Type B pancreatic cell (in vitro differentiated cells): ENCODE results near the gene AFG3L2. TPM values are rescaled to one million over a fixed set of nuclear protein-coding genes. Genes with fewer than 3 reads are reported as not detected.

ENCODE experiments used
- DNase-seq: peaks from one replicate; pipeline ENCODE4 v3.0.0; 2021; ENCODE audit warnings: mixed read lengths; ENCODE audit not compliant: unreplicated experiment; ENCODE audit errors: extremely low spot score
- H3K27ac Mint-ChIP-seq: 2 replicates; pipeline ENCODE4 v1.8.0; 2021; ENCODE audit warnings: mild to moderate bottlenecking, mixed read lengths
- H3K27me3 Mint-ChIP-seq: 2 replicates; pipeline ENCODE4 v1.8.0; 2021; ENCODE audit warnings: mixed read lengths
- H3K36me3 Mint-ChIP-seq: 2 replicates; pipeline ENCODE4 v1.8.0; 2021; ENCODE audit warnings: mixed read lengths
- H3K4me1 Mint-ChIP-seq: one replicate; pipeline ENCODE4 v1.8.0; 2021; ENCODE audit warnings: mixed read lengths; ENCODE audit not compliant: unreplicated experiment
- H3K4me3 Mint-ChIP-seq: 2 replicates; pipeline ENCODE4 v1.8.0; 2021; ENCODE audit warnings: mild to moderate bottlenecking, mixed read lengths
- H3K9me3 Mint-ChIP-seq: 2 replicates; pipeline ENCODE4 v1.8.0; 2021; ENCODE audit warnings: mixed read lengths
- total RNA-seq: library from RNA; stranded (reverse); gene quantifications from 2 replicates; pipeline ENCODE4 v1.2.1, GENCODE V29; 2021; ENCODE audit warnings: low replicate concordance
- TF ChIP-seq, protein P1 (sequence below): fragments of 200-600 bp; sonication (generic); conservative IDR thresholded peaks from 2 replicates; pipeline ENCODE4 v1.5.0; 2021; ENCODE audit warnings: antibody characterized with exemption, mild to moderate bottlenecking

The AFG3L2 gene
- total RNA-seq, 1 donor from 2014 or later, result 56.0 TPM

DNA sequence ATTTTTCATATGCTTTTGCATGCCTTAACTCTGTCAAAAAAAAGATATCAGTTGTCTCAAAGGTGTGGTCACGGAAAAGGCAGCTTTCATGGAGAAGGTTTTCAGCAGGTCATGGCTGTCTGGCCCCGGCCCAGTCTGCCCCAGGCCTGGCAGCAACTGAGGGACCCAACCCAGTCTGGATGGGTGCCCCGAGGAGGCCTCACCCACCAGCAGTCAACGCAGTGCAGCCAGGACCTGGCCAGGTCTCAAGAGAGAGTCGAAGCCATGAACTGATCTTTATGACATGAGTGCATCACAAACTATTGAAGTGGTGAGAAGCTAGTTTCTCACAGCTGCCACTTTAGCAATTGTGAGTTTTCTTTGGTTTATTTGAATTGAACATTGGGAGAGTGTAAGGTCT, 61.1 kb downstream of the AFG3L2 start:
- no peak overlapping the region for H3K27ac Mint-ChIP-seq
- peaks cover 12% of the 10 kb centered on the region for H3K4me1 Mint-ChIP-seq
- DNase-seq, result no peak
- H3K4me3 Mint-ChIP-seq, result no peak overlapping the region
- TF ChIP-seq, protein P1, sequence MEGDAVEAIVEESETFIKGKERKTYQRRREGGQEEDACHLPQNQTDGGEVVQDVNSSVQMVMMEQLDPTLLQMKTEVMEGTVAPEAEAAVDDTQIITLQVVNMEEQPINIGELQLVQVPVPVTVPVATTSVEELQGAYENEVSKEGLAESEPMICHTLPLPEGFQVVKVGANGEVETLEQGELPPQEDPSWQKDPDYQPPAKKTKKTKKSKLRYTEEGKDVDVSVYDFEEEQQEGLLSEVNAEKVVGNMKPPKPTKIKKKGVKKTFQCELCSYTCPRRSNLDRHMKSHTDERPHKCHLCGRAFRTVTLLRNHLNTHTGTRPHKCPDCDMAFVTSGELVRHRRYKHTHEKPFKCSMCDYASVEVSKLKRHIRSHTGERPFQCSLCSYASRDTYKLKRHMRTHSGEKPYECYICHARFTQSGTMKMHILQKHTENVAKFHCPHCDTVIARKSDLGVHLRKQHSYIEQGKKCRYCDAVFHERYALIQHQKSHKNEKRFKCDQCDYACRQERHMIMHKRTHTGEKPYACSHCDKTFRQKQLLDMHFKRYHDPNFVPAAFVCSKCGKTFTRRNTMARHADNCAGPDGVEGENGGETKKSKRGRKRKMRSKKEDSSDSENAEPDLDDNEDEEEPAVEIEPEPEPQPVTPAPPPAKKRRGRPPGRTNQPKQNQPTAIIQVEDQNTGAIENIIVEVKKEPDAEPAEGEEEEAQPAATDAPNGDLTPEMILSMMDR, result no peak
- peaks cover 6% of the 10 kb centered on the region for H3K9me3 Mint-ChIP-seq
- peaks cover 35% of the 10 kb centered on the region for H3K36me3 Mint-ChIP-seq
- H3K27me3 Mint-ChIP-seq, result no peaks in the 10 kb centered on the region

DNA sequence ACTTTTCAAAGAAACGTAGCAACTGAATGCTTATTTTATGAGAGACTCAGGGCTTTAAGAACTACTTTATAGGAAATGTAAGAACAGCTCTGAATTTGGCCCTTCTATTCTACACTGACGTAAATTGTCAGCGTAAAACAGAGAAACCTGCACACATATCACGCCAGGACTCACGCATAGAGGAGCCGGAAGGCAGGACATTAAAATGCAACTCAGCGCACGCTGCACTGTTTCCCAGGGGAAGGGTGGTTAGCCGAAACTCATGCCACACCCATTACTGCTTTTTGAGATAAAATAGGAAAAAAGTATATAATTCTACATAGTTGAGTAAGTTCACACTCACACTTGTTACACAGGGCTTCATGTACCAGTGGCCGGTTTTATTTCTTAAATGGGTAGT, 61.5 kb downstream of the AFG3L2 start:
- no peak for DNase-seq
- no peak overlapping the region for H3K4me3 Mint-ChIP-seq
- H3K4me1 Mint-ChIP-seq, result peaks cover 12% of the 10 kb centered on the region
- peaks cover 6% of the 10 kb centered on the region for H3K9me3 Mint-ChIP-seq
- H3K27me3 Mint-ChIP-seq, result no peaks in the 10 kb centered on the region
- no peak overlapping the region for H3K27ac Mint-ChIP-seq
- TF ChIP-seq, protein P1, result no peak
- H3K36me3 Mint-ChIP-seq, result peaks cover 36% of the 10 kb centered on the region

DNA sequence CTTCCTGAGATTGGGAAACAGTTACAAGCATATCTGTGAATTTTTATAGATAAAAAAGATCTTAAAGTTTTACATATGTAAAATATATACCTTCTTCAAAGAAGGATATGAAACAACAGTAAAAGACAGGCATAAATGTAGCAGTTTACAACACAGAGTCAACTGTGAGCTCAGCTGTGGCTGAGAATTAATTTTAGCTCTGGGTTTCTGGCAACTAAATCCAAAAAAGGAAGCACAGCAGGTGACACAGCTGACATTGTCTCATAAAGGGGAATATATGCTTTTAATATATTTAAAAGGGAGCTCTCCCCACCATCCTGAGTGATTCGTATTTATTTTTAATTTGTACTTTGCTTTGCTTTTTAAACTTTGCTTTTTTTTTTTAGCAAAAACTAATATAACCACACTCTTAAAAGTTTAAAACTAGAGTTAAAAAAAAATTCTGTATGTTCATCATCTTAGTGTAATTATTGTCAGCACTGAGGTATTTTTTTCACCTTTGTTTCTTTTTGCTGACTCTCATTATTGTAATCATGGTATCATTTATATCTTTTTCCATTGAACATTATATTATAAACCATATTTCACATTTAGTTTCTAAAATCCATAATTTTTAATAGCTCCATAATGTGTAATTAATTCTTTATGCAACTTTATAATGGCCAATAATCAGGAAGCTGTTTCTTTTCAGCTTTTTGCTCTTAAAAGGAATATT, 62.3 kb downstream of the AFG3L2 start:
- Mint-ChIP-seq H3K9me3 (peaks cover 6% of the 10 kb centered on the region), H3K4me3 (no peak overlapping the region), H3K27ac (no peak overlapping the region), H3K36me3 (peaks cover 36% of the 10 kb centered on the region), H3K27me3 (no peaks in the 10 kb centered on the region), H3K4me1 (peaks cover 13% of the 10 kb centered on the region)
- TF ChIP-seq, protein P1, result no peak
- no peak for DNase-seq

DNA sequence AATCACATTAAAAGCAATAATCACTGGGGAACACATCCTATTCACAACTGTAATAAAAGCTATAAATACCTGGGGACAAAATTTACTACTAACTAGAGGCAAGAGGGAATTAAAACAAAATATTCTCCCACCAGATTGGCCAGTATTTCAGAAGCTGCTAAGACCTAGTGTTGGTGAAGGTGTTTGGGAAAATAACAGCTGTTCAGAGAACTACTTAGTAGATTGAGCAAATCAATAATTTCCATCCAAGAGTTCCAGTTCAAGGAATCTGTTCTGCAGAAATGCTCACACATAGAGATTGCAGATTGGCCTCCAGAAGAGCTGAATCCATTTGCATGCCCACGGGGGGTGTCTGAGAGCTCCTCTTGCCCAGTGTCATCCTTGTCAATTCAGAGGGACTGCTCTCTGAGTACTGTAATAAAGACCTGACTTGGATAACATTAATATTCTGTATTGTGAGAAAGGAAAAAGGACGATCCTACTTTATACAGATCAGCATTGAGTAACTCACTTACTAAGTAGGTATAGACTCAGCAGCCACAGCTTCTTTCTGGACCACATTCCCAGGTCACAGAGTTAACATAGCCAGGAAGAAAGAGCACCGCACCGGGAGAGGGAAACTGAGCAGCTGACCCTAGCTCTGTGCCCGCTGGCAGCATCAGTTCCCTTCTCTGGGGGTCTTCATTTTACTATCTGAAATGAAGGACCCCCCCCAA, 63.3 kb downstream of the AFG3L2 start:
- Mint-ChIP-seq H3K9me3 (peaks cover 6% of the 10 kb centered on the region), H3K4me1 (peaks cover 18% of the 10 kb centered on the region), H3K27me3 (peaks cover 7% of the 10 kb centered on the region), H3K4me3 (peak overlapping the region; percentile 50), H3K27ac (peak overlapping the region; percentile 40), H3K36me3 (peaks cover 41% of the 10 kb centered on the region)
- no peak for DNase-seq
- TF ChIP-seq, protein P1, result no peak

DNA sequence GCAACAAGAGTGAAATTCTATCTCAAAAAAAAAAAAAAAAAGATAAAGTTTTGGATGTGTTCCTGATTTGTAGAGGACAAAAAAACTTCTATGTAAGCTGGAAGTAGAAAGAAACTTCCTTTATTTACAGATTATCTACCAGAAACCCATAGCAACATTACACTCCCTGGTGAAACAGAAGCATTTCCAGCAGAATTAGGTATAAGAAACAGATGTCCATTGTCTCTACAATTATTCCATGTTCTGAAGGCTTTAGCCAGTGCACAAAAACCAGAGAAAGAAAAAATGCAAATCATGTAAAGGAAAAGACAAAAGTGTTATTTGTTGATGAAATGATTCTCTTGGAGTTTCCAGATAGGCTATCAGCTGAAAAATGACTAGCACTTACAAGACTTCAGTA, 64.1 kb downstream of the AFG3L2 start:
- Mint-ChIP-seq H3K9me3 (peaks cover 6% of the 10 kb centered on the region), H3K4me1 (peaks cover 18% of the 10 kb centered on the region), H3K27me3 (peaks cover 9% of the 10 kb centered on the region), H3K36me3 (peaks cover 41% of the 10 kb centered on the region), H3K27ac (no peak overlapping the region), H3K4me3 (no peak overlapping the region)
- DNase-seq, result no peak
- TF ChIP-seq, protein P1, result no peak
